Activated CD4-positive, CD25-positive, alpha-beta regulatory T cell treated with anti-CD3 and anti-CD28 coated beads, Interleukin-2, amount 50 U/mL, for 72 hours (primary cell): ENCODE results near the gene NRSN1.

Experiments
- DNase-seq: peaks from one replicate; pipeline ENCODE4 v3.0.0; 2021

The NRSN1 gene

DNA sequence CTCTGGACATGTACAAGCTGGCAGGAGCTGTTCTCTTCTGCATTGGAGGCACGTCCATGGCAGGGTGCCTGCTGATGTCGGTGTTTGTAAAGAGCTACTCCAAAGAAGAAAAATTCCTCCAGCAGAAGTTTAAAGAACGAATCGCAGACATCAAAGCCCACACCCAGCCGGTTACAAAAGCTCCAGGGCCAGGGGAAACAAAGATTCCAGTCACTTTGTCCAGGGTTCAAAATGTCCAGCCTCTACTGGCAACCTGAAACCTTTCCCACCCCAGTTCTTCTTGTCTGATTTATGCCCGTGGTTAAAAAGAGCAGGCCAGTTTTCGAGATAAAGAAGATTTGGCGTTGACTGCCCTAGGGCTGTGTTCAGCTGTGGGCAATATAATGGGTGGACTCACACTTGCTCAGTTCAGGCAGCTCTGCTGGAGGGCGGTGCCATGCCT is 19.7 kb downstream of the NRSN1 start:
- no peak for DNase-seq

DNA sequence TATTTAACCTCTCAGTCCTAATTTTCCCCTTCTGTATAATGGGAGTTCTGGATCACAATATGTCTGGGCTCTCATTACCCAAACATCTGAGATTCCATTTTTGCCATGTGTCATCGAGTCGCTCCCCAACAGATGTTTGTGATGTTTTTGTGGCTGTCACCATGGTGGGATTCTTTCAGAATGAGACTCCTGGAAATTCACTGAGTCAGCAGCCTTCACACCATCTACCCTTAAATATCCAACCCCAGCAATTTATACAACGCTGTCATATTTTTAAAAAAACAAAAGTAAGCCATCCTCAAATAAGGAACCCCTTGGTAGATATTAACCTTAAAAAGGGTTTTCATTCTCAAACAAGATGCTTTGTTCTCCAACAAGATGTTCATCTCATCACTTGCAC is 20.9 kb downstream of the NRSN1 start:
- DNase-seq: no peak

DNA sequence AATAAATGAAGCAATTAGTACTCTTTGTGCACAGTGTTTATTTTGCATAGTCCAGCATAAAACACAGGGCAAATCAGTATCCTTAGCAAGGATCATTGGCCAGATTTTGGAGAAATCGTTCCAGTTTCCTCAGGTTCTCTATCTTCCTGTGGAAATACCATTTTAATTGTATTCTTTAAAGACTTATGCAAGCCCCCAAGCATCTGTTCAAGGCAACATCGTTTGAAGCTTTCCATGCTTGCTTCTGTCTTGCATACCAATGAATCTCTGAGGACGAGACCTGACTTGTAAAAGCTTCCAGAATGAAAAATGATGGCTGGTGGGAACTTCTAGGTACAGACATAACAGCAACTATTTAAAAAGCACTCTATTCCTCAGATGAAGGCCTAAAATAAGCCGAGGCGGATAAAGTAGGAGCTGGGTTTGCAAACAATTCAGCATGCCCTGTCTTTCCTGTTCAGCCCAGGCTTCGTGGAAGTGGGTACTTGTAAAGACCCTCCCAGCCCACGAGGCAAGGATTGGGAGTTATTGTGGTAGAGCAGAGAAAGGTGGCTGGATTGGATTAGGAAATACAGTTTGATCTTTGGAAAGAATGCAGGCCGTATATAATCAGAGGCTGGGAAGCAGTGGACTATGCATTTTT is 21.6 kb downstream of the NRSN1 start:
- DNase-seq: no peak

DNA sequence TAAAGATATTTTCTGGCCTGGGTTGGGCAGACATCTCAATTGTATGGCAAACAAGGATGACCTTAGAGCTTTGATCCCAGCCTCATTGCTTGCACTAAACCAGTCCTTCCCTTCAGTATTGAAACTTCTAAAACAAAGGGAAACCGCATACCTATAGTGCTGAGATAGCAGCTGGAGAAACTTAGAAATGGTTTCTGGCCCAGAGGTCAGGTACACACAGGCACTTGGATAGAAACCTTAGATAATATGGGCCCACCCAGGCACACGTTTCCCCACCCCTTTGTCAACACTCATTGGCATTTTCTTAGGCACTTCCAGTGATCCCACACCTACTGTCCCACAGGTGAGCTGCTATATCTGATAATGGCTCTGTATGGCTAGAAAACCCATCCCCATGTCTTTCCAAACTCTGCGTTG is 22.1 kb downstream of the NRSN1 start:
- no peak for DNase-seq

DNA sequence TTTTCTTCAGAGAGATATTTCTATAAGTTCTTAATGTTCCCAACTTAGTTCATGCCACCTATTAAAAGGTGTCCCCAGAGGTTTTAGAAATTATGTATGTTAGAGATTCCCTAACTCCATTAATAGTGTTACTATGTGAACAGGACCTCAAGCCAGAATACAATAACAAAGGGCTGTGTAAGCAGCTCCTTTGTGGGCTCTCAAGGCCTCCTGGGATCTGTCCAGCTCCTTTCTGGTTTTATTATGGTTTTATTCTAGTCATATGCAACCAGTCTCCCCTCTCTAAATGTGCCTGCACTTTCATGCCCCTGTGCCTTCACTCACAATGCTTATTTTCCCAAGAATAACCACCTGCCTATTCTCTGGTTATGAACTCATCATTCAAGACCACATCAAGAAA is 22.7 kb downstream of the NRSN1 start:
- DNase-seq: no peak

DNA sequence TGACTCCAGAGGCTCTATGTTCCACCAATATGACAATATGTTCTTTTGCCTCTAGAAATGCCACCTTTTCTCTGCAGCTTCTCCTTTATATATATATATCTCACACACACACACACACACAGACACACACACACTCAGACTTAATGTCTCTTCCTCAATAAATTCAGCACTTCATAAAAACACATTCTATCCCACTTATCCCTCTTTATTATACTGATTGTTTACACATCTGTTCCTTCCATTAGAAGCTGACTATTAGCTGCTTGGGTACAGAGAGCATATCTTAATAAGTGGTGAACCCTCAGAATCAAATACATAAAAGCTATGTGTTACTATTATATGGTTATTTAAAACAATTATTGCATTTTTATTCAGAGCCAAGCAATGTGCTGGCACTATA is 23.3 kb downstream of the NRSN1 start:
- DNase-seq: no peak

DNA sequence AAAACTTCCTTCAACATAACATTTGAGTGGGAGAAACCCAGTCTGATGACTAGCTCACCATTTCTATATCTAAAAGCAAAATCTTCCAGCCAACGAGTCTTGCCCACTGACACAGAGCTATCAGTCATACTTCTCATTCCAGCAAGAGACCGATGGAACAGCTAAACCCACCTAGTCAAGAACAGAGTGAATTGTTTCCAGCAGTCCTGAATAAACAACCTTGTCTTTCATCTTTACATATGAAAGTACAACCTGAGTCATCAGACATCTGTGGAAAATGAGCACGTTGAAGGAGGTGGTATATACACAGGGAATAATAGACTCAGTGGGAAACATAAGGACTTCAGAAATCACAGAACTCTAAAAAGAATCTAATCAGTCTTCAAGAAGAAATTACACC is 23.8 kb downstream of the NRSN1 start:
- no peak for DNase-seq

DNA sequence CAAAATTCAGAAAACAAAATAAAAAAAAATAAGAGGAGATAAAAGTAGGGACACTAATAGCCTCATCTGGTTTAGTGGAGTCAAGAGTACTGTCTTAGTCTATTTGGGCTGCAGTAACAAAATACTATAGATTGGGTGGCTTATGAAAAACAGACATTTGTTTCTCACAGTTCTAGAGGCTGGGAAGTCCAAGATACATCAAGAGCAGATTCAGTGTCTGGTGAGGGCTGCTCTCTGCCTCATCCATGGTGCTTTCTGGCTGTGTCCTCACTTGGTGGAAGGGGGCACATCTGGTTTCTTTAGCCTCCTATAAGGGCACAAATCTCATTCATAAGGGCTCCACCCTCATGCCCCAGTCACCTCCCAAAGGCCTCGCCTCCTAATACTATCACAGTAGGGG is 26.0 kb downstream of the NRSN1 start:
- no peak for DNase-seq

DNA sequence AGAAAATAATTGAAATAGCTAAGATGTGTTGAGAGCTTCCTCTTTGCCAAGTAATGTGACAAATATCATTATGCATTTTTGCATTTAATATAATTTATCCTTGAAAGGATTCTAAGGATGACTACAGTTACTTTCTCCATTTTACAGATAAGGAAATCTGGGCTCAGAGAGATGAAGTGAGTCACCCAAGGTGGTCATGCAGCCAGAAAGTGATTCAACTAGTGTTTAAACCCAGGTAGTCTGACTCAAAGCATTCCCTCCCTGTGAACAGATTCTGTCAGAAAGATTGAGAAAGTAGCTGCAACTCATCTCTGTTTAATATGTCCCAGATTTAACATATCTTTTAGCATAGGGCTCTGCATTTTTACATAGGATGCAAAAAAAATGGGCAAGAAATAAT is 28.1 kb downstream of the NRSN1 start:
- no peak for DNase-seq

DNA sequence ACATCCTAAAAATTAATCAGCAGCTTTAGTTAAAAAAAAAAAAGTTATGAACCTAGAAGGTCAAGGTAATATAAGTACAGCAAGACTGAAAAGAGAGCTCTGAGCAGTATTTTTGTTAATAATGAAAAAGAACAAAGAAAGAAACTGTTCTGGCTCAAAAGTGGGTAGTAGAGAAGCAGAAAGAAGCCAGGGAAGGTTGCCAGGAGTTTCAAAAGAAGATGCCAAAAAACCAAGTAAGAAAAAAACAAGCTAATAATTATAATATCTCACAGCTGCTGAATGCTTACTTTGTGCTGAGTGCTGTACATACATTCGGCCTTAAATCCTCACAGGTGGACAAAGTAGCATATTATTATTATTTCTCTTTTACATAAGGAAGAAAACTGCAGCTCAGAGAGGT is 31.9 kb downstream of the NRSN1 start:
- DNase-seq: no peak

DNA sequence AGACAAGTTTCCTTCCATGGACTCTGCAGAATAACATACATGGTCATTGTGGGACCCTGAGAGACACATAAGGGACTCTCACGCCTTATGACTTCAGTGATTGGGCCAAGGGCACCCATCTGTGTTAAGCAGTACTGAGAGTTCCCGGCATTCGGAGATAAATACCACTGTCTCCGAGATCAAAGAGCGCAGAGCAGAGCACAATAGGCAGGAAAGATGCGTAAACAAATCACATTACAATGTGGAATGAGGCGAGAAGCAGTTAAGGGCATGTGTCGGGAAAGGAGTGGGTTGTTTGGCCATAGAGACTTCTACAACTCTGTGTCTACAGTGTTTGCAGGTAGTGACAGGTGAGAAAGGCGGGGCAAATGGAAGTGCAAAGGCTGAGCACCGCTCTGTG is 57.6 kb downstream of the NRSN1 start:
- DNase-seq: no peak

DNA sequence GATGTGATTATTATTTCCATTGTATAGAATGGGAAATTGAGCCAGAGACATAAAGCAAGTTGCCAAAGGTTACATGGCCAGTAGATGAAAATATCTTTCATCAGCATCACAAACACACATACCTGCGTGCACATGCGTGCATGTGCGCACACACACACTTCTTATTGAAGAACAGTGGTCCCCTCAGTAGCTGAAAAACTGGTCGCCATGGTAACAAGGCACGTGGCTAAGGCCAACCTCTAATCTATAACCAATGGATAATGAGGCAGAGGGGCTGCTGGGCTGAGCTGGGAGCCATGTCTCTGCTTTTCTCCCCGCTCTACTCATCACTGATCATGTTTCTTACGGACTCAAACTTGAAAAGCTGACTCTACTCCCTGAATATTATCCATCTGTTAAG is 60.3 kb downstream of the NRSN1 start:
- DNase-seq: no peak

DNA sequence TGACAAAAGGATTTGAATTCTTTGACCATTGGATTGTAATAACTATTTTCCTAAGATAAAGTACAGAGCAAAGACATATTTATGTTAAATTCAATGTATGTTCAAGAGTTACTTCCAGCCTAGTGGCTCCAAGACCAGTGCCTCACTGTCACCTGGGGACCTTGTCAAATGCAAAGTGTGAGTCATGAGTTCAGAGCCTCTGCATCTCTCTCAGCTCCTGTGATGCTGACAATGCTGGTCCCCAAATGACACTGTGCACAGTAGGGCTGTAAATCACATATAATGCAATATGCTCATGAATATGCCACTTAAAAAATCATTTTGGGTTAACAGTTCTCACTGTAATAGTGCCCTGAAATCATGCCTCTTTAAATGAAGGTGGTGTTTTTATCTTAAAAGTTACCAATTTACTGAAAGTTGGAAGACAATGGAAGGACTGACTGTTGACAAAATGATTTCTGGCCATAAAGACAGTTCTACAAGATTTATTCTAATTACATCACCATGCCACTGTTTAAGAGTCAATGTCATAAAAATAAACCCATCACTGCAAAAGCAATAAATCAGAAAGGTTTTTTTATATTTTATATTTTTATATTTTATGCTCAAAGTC is 62.1 kb downstream of the NRSN1 start:
- DNase-seq: no peak

DNA sequence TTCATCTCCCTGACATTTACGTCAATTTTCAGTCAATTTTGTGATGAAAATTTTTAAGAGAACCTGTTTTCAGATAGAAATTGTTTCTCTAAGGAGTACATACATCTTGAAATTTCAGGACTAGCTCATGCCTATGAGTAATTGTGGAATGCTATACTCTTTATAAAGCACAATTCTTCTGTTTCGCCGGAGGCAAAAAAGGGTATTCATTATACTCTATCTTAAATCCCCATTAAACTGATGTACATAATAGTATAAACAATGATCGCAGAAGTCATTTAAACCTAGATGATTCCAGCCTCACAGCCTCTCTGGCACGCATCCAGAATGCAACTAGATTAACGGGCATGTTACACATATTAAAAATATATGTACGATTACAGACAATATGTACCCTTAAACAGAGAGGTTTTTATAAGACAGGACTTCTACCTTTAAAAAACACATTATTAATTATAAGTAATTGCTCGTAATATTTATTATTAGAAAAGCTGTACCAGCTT is 62.6 kb downstream of the NRSN1 start:
- DNase-seq: no peak

DNA sequence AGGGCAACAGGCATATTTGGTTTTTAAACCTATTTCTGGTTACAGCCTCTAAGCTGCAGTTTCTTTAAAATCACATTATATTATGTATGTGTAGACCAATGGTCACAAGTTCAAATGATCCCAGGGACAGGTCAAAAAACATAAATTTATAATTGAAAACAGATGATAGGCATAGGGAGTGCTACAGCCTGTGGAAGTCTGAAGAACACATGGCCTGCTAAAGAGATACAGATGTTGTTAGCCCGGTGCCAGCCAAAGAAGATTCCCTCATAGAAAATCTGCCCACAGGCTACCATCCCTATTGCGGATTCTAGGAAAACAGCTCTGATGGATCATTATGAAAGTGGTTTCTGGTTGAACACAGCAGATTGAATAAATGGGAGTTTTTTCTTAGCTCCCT is 65.3 kb downstream of the NRSN1 start:
- no peak for DNase-seq

DNA sequence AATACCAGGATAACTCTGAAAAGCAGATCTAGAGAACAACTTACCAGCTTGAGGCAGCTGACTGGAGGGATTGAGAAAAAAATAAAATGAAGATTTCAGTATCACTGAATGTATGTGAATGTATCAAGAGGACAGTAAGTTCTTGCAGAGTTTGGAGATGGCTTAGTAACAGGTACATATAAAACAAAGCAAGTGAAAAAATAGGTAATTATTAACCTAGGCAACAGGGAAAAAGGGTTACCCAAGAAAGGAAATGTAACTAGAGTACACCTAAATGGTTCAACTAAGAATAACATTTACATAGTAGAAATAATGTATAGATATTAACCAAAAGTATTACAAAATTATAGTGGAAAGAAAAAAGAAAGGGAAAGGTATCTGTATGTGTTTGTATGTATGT is 67.3 kb downstream of the NRSN1 start:
- DNase-seq: no peak

DNA sequence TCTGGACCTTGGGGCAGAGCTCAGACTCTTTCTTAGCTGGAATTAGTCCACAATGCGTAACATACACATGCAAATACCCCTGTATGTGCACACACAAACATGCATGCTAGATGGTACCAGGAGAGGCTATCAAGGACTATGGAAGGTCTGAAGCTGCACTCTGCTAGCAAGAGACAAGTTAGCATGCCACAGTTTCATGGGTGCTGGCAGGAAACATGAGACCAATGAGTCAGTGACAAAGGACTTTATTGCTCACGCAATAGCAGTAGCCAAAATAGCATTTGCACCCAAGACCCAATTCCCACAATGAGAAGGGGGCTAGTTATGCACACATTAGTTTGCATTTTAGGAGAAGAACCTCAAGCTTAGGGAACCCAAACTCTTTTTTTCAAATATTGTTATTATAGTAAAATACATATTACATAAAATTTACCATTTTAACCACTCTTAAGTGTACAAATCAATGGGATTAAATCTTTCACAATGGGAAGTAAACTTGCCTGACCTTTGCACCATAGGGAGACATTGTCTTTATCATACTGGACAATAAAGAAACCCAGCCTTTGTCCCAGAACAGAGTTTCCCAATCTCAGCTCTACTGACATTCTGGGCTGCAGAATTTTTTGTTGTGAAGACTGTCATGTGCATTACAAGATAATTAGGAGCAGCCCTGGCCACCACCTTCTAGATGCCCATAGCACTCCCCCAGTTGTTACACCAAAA is 69.1 kb downstream of the NRSN1 start:
- DNase-seq: no peak

DNA sequence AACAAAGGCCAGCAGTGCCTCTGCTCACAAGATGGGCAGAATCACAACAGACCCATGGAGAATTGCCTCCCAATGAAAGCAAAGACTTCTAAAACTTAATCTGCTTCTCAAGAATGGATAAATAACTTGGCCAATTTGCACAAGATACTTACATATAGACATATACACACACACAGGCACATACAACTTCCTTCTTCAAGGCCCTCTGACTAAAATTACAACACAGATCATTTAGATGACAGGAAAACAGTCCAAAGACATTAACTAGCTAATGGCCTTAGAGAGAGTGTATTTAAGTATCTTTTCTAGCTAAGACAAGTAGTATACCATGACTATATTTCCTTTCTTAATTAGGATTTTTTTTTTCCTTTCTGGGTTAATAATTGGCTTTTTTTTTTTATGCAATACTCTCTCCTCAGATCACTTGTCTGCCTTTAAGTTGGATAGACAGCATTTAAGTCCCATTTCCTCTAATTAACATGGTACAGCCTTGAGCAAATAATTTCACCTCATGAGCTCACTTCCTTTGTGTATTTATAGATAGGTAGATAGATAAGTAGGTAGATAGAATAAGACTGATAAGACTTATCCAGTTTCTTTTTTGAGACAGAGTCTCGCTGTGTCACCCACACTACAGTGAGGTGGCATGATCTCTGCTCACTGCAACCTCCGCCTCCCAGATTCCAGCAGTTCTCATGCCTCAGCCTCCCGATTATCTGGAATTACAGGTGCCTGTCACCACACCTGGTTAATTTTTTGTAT is 70.0 kb downstream of the NRSN1 start:
- DNase-seq: no peak
